GM21515 (cell line): ENCODE measurements around the gene ABHD15.

Experiments
- ATAC-seq: cut with Tn5 transposase; IDR thresholded peaks from one replicate; pipeline ENCODE4 v1.9.1; 2021; ENCODE audit not compliant: unreplicated experiment

The ABHD15 gene

GRCh38 chr17:29566473-29567303 lies at the start of gene ABHD15:
ABHD15 (minus strand) TSS chr17:29567037; CDS start chr17:29566966, 71 bp downstream.
- ATAC-seq: peak; percentile 15

- no peak for ATAC-seq
Observed at GRCh38 chr17:29615492-29616299, 48.9 kb upstream of the ABHD15 start.

GRCh38 chr17:29615048-29615385 lies 48.2 kb upstream of the ABHD15 start:
- ATAC-seq: no peak

GRCh38 chr17:29614349-29615047 lies 47.7 kb upstream of the ABHD15 start:
- ATAC-seq: no peak

- no peak for ATAC-seq
Observed at GRCh38 chr17:29613856-29614255, 47.0 kb upstream of the ABHD15 start.

GRCh38 chr17:29613352-29613837 lies 46.6 kb upstream of the ABHD15 start:
- no peak for ATAC-seq

GRCh38 chr17:29612404-29613280 lies 45.8 kb upstream of the ABHD15 start:
- ATAC-seq: no peak

GRCh38 chr17:29612094-29612403 lies 45.2 kb upstream of the ABHD15 start:
- no peak for ATAC-seq

GRCh38 chr17:29611351-29612093 lies 44.7 kb upstream of the ABHD15 start:
- no peak for ATAC-seq

- no peak for ATAC-seq
Observed at GRCh38 chr17:29610395-29610794, 43.6 kb upstream of the ABHD15 start.

- no peak for ATAC-seq
Observed at GRCh38 chr17:29608986-29609385, 42.1 kb upstream of the ABHD15 start.

GRCh38 chr17:29607557-29608195 lies 40.8 kb upstream of the ABHD15 start:
- ATAC-seq: no peak

GRCh38 chr17:29603109-29603674 lies 36.4 kb upstream of the ABHD15 start:
- no peak for ATAC-seq

- ATAC-seq: no peak
Observed at GRCh38 chr17:29597361-29598172, 30.7 kb upstream of the ABHD15 start.

GRCh38 chr17:29596811-29597210 lies 30.0 kb upstream of the ABHD15 start:
- no peak for ATAC-seq

- ATAC-seq: no peak
Observed at GRCh38 chr17:29595943-29596774, 29.3 kb upstream of the ABHD15 start.
